CD4-positive, alpha-beta memory T cell (primary cell): ENCODE results near the gene VAMP7. TPM values are rescaled to one million over a fixed set of nuclear protein-coding genes. Genes with fewer than 3 reads are reported as not detected.

Experiments
- CTCF ChIA-PET: fragments of 350-600 bp; sonication (Branson Sonifier 250); formaldehyde crosslinking; loops from one replicate; lab custom pipeline; 2021; ENCODE audit warnings: inconsistent platforms; ENCODE audit not compliant: partially characterized antibody; lab: Charles Lee
- POLR2A ChIA-PET: fragments of 350-600 bp; sonication (Branson Sonifier 250); formaldehyde crosslinking; loops from one replicate; lab custom pipeline; 2021; ENCODE audit not compliant: partially characterized antibody; lab: Charles Lee
- DNase-seq, 5 donors: peaks; one replicate each; pipeline versions ENCODE4 v3.0.0 to v3.0.0-alpha.2; 2020 to 2022; ENCODE audit warnings: mixed read lengths in 1 of 5
- H3K27ac ChIP-seq: one replicate; pipeline ENCODE4 v1.7.0; 2013; ENCODE audit warnings: low read depth, low read length
- H3K27me3 ChIP-seq: 2 replicates; pipeline ENCODE4 v1.7.0; 2013; ENCODE audit warnings: mild to moderate bottlenecking, low read length, moderate library complexity; ENCODE audit not compliant: insufficient read depth
- H3K36me3 ChIP-seq: 2 replicates; pipeline ENCODE4 v1.7.0; 2013; ENCODE audit warnings: mild to moderate bottlenecking, low read length, moderate library complexity; ENCODE audit not compliant: insufficient read depth
- H3K4me1 ChIP-seq: 2 replicates; pipeline ENCODE4 v1.7.0; 2013; ENCODE audit warnings: mild to moderate bottlenecking, low read length, moderate library complexity; ENCODE audit not compliant: insufficient read depth
- H3K4me3 ChIP-seq, 2 donors: one replicate each; pipeline ENCODE4 v1.7.0; 2013; ENCODE audit warnings: low read length in 2 of 2, mild to moderate bottlenecking in 1 of 2
- H3K9me3 ChIP-seq, 2 donors: one replicate each; pipeline ENCODE4 v1.7.0; 2013; ENCODE audit warnings: low read length in 2 of 2, control low read depth in 1 of 2; ENCODE audit not compliant: control insufficient read depth in 1 of 2
- H3K27ac Mint-ChIP-seq, 7 donors: one replicate each; pipeline ENCODE4 v1.8.0; 2020 to 2021; ENCODE audit warnings: mixed read lengths in 7 of 7, mild to moderate bottlenecking in 6 of 7, inconsistent platforms in 3 of 7, moderate library complexity in 3 of 7
- H3K27me3 Mint-ChIP-seq, 2 donors: one replicate each; pipeline ENCODE4 v1.8.0; 2020 to 2021; ENCODE audit warnings: mixed read lengths in 2 of 2
- H3K36me3 Mint-ChIP-seq, 2 donors: one replicate each; pipeline ENCODE4 v1.8.0; 2020 to 2021; ENCODE audit warnings: mixed read lengths in 2 of 2, inconsistent platforms in 1 of 2, mild to moderate bottlenecking in 1 of 2
- H3K4me1 Mint-ChIP-seq, 4 donors: one replicate each; pipeline ENCODE4 v1.8.0; 2020 to 2021; ENCODE audit warnings: mixed read lengths in 4 of 4, mild to moderate bottlenecking in 1 of 4
- H3K4me3 Mint-ChIP-seq, 8 donors: one replicate each; pipeline ENCODE4 v1.8.0; 2020 to 2021; ENCODE audit warnings: mixed read lengths in 8 of 8, mild to moderate bottlenecking in 7 of 8, moderate library complexity in 6 of 8, inconsistent platforms in 3 of 8
- H3K9me3 Mint-ChIP-seq, 8 donors: one replicate each; pipeline ENCODE4 v1.8.0; 2020 to 2021; ENCODE audit warnings: mixed read lengths in 8 of 8, mild to moderate bottlenecking in 5 of 8, inconsistent platforms in 3 of 8, moderate library complexity in 1 of 8
- intact Hi-C: fragments of 100-400 bp; cut with micrococcal nuclease; formaldehyde crosslinking; loops from one replicate; pipeline ENCODE4 v1.15.1; 2023
- polyA plus RNA-seq, 2 donors: library from polyadenylated mRNA; unstranded; fragments of 300-500 nt; fragmentation: Illumina TruSeq; gene quantifications; one replicate each; pipeline ENCODE4 v1.2.3, GENCODE V29; 2021
- total RNA-seq, 2 experiments: library from RNA; stranded (reverse); gene quantifications; one replicate each; pipeline ENCODE4 v1.2.3, GENCODE V29; 2021

Gene VAMP7
- total and polyA plus RNA-seq, 4 experiments from 2014 or later: 22.3 to 66.7 (median 37.8) TPM

DNA sequence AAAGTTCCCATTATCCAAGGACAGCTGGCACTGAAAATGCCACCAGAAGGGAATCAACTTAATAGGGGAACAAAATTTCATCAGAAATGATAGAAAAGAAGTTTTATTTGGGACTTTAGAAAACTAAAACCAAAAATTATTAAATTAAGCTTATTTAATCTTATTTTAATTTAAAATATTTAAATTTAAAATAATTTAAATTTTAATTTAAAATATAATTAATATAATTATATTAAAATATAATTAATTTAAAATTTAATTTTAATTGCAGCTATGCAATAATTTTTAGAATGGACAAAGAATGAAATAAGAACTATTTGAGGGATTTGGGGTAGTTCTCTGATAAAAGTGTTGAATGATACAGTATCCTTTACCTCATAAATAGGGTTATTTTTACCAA is 10.2 kb upstream of the VAMP7 start:
- H3K4me1 ChIP-seq: no peaks in the 10 kb centered on the region
- H3K9me3 ChIP-seq: no peaks in the 10 kb centered on the region
- Mint-ChIP-seq H3K36me3 (peaks cover 0 to 3% of the 10 kb centered on the region in 2 donors), H3K9me3 (peaks cover 3 to 21% (median 9%) of the 10 kb centered on the region in 8 donors), H3K27ac (no peak overlapping the region), H3K4me1 (peaks cover 0 to 1% (median 0%) of the 10 kb centered on the region in 4 donors), H3K27me3 (peaks cover 8 to 11% of the 10 kb centered on the region in 2 donors), H3K4me3 (no peak overlapping the region)
- H3K4me3 ChIP-seq: no peak overlapping the region
- H3K27me3 ChIP-seq: no peaks in the 10 kb centered on the region
- DNase-seq: no peak
- H3K36me3 ChIP-seq: no peaks in the 10 kb centered on the region
- ChIA-PET POLR2A (no interaction called here), CTCF (no interaction called here)
- no peak overlapping the region for H3K27ac ChIP-seq
- intact Hi-C loops: no loop called here

DNA sequence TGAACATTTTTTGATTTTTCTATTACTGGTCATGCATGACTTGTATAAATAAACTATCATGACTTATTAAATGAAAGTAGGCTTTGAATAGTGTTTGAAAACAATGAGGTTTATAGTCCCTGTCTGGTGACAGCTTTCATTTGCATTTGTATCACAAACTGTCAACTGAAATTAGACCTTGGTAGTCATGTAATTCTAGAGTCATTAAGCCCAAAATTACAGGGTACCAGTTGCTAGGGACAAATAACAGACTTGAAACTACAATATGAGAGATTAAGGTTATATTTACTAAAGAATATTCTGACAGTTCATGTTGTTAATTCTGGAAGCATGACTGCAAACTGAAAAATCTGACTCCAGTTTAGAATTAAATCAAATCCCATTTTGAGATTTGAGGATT is 9.2 kb upstream of the VAMP7 start:
- POLR2A ChIA-PET: no interaction called here
- Histone ChIP-seq H3K4me1 (no peaks in the 10 kb centered on the region), H3K36me3 (no peaks in the 10 kb centered on the region), H3K27ac (no peak overlapping the region), H3K27me3 (no peaks in the 10 kb centered on the region), H3K9me3 (no peaks in the 10 kb centered on the region), H3K4me3 (no peak overlapping the region)
- CTCF ChIA-PET: no interaction called here
- Mint-ChIP-seq H3K4me3 (no peak overlapping the region), H3K4me1 (peaks cover 0 to 1% (median 0%) of the 10 kb centered on the region in 4 donors), H3K9me3 (peaks cover 3 to 18% (median 9%) of the 10 kb centered on the region in 8 donors), H3K27me3 (peaks cover 8 to 11% of the 10 kb centered on the region in 2 donors), H3K36me3 (peaks cover 0 to 3% of the 10 kb centered on the region in 2 donors), H3K27ac (no peak overlapping the region)
- DNase-seq: no peak
- intact Hi-C loops: no loop called here

DNA sequence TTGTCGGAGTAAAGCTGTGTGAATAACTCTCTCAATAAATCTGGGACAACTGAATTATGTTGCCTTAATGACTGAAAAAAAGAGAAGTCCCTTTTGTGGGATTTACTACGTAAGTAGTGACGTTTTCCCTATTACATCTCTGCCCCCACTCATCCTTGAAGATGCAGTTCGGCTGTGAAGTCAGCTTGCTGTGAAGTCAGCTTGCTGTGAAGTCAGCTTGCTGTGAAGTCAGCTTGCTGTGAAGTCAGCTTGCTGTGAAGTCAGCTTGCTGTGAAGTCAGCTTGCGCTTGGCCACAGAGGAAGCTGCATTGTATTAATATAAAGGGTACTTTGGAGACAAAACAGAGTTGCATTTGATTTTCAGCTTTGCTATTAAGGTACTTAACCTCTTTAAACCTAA is 8.0 kb upstream of the VAMP7 start:
- H3K36me3 ChIP-seq: no peaks in the 10 kb centered on the region
- H3K9me3 ChIP-seq: no peaks in the 10 kb centered on the region
- no peaks in the 10 kb centered on the region for H3K4me1 ChIP-seq
- peaks cover 0 to 1% (median 0%) of the 10 kb centered on the region in 4 donors for H3K4me1 Mint-ChIP-seq
- no peak overlapping the region for H3K27ac ChIP-seq
- no peak for DNase-seq
- no peaks in the 10 kb centered on the region for H3K36me3 Mint-ChIP-seq
- intact Hi-C loops: no loop called here
- peaks cover 0 to 13% (median 4%) of the 10 kb centered on the region in 8 donors for H3K9me3 Mint-ChIP-seq
- CTCF ChIA-PET: no interaction called here
- H3K27me3 ChIP-seq: no peaks in the 10 kb centered on the region
- H3K27me3 Mint-ChIP-seq: peaks cover 8 to 11% of the 10 kb centered on the region in 2 donors
- no peak overlapping the region for H3K27ac Mint-ChIP-seq
- POLR2A ChIA-PET: no interaction called here
- no peak overlapping the region for H3K4me3 ChIP-seq
- no peak overlapping the region for H3K4me3 Mint-ChIP-seq

DNA sequence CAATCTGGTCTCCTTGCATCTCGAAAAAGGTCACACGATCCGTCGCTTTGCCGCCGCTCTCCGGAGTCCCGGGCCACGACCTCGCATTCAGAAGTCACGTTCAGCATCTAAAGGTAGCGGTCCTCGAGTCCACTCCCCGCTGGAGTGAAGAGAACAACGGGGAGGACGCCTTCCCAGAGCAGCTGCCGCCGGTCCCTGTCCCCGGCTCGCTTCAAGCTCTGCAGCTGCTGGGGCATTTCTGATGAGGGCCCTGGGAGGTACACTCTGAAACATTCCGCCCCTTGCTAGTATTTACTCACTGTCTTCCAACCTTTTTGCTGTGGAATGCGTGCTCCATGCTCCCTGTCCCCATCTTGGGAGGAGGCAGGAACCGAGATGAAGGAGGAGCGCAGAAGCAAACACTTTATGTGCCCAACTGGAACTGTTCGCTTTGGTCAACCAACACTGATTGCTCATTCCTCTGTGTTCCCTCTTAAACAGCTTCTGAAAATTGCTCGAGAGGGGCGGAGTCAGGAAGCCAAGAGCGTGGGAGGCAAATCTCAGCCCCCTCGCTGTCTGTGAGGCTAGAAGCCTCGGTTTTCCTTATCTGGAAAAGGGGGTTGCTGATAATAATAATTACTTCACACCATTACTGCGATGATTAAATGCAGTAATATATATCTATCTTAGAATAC is 6.4 kb upstream of the VAMP7 start:
- intact Hi-C loops: no loop called here
- H3K27me3 ChIP-seq: no peaks in the 10 kb centered on the region
- H3K4me3 Mint-ChIP-seq: peak overlapping the region in 4 of 8 donors; percentile 4 to 71 (median 21)

DNA sequence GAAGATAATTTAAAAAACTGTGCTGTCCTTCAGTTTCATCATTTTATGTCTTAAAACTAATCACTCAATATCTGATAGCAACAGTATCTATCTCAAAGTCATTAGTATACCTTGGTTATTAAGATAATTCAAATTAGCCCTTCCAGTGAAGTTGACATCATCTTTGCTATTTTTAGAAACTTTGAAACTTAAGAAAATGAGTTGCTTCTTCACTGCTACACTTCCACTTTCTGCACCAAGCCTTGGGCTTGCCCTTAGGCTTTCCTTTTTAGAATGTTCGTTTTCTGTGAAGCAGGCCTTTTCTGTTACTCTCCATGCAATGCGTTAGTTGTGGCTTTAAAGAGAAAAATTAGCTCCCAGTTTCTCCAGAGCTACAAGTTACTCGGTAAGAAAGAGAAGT is 4.4 kb upstream of the VAMP7 start:
- no peaks in the 10 kb centered on the region for H3K27me3 ChIP-seq
- Mint-ChIP-seq H3K9me3 (peaks cover 0 to 1% (median 0%) of the 10 kb centered on the region in 8 donors), H3K4me1 (peaks cover 2 to 10% (median 5%) of the 10 kb centered on the region in 4 donors), H3K27me3 (peaks cover 8 to 11% of the 10 kb centered on the region in 2 donors), H3K4me3 (no peak overlapping the region), H3K27ac (no peak overlapping the region), H3K36me3 (peaks cover 0 to 7% of the 10 kb centered on the region in 2 donors)
- H3K36me3 ChIP-seq: no peaks in the 10 kb centered on the region
- no peak overlapping the region for H3K27ac ChIP-seq
- ChIA-PET POLR2A (no interaction called here), CTCF (no interaction called here)
- H3K4me1 ChIP-seq: peaks cover under 1% of the 10 kb centered on the region
- no peaks in the 10 kb centered on the region for H3K9me3 ChIP-seq
- no peak for DNase-seq
- intact Hi-C loops: no loop called here
- no peak overlapping the region for H3K4me3 ChIP-seq

More for the DNA sequence above, 6.4 kb upstream of the VAMP7 start:
- Histone ChIP-seq H3K4me3 (no peak overlapping the region), H3K9me3 (no peaks in the 10 kb centered on the region), H3K4me1 (no peaks in the 10 kb centered on the region), H3K36me3 (no peaks in the 10 kb centered on the region), H3K27ac (no peak overlapping the region)
- Mint-ChIP-seq H3K9me3 (peaks cover 0 to 2% (median 0%) of the 10 kb centered on the region in 8 donors), H3K27ac (peak overlapping the region in 1 of 7 donors; percentile 12), H3K27me3 (peaks cover 8 to 11% of the 10 kb centered on the region in 2 donors), H3K4me1 (peaks cover 0 to 1% (median 0%) of the 10 kb centered on the region in 4 donors), H3K36me3 (no peaks in the 10 kb centered on the region)
- POLR2A ChIA-PET: no interaction called here
- CTCF ChIA-PET: no interaction called here
- no peak for DNase-seq

DNA sequence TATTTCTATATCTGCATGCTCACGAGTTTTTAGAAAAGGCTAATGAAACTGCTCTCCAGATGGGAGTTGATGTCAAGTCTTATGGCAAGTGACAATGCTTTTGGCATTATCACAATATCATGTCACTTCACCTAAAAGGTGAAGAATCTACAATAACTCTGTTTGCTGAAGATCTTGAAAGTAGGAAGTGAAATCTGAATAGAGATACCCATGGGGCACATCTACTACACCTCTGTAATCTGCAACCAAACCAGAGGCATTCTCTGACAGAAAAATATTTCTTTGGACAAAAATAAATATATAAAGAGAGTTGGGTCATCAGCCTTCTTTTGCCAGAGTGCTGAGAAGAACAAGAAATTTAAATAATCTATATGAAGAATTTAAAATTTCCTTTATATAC is 3.9 kb upstream of the VAMP7 start:
- no peaks in the 10 kb centered on the region for H3K27me3 ChIP-seq
- no peak overlapping the region for H3K4me3 Mint-ChIP-seq
- no peak for DNase-seq
- H3K27ac ChIP-seq: no peak overlapping the region
- peaks cover 8 to 11% of the 10 kb centered on the region in 2 donors for H3K27me3 Mint-ChIP-seq
- peaks cover 7% of the 10 kb centered on the region for H3K4me1 ChIP-seq
- H3K27ac Mint-ChIP-seq: no peak overlapping the region
- no peaks in the 10 kb centered on the region for H3K9me3 ChIP-seq
- ChIA-PET CTCF (no interaction called here), POLR2A (no interaction called here)
- H3K9me3 Mint-ChIP-seq: peaks cover 0 to 1% (median 0%) of the 10 kb centered on the region in 8 donors
- peaks cover 0 to 7% of the 10 kb centered on the region in 2 donors for H3K36me3 Mint-ChIP-seq
- H3K36me3 ChIP-seq: no peaks in the 10 kb centered on the region
- intact Hi-C loops: no loop called here
- no peak overlapping the region for H3K4me3 ChIP-seq
- H3K4me1 Mint-ChIP-seq: peaks cover 4 to 16% (median 11%) of the 10 kb centered on the region in 4 donors

DNA sequence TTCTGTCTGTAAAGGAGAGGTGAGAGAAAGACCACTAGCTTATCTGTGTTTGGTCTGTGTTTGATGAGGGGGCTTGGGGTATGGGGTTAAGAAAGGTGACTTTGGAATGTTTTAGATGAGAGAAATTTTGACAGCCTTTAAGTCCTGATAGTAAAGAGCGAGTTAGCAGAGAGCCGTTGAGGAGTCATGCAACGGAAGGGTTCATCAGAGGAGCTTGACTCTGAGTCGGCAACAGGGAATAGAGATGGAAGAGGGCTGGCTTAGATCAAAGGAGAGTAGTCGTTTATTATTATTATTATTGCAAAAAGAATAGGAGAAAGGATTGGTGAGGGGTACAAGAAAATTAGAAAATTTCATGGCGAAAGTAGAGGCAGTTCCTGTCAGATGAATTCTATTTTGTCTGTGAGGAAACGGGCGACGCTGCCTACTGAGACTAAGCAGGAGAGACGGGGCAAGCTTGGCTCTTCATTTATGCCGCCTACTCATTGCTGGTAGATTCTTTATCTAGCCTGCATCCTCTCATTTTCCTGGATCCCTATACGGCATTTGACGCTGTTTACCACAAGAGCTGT is 473 bp upstream of the VAMP7 start:
- Histone ChIP-seq H3K36me3 (no peaks in the 10 kb centered on the region), H3K4me1 (peaks cover 19% of the 10 kb centered on the region), H3K27me3 (no peaks in the 10 kb centered on the region), H3K4me3 (peak overlapping the region; percentile 40 to 70), H3K27ac (peak overlapping the region; percentile 74), H3K9me3 (no peaks in the 10 kb centered on the region)
- peaks cover 0 to 9% of the 10 kb centered on the region in 2 donors for H3K36me3 Mint-ChIP-seq
- peaks cover 0 to 2% (median 0%) of the 10 kb centered on the region in 8 donors for H3K9me3 Mint-ChIP-seq
- peaks cover 13 to 34% (median 24%) of the 10 kb centered on the region in 4 donors for H3K4me1 Mint-ChIP-seq
- H3K4me3 Mint-ChIP-seq: peak overlapping the region; percentile 91 to 96 (median 94)
- peak in 1 of 5 donors; percentile 31 for DNase-seq
- peaks cover 0 to under 1% of the 10 kb centered on the region in 2 donors for H3K27me3 Mint-ChIP-seq
- ChIA-PET CTCF (no interaction called here), POLR2A (no interaction called here)
- intact Hi-C loops: loop anchor here (5.0 kb wide), 1 partner anchor 618 kb away; the partner anchor contains the start of gene RAB39B
- peak overlapping the region; percentile 83 to 96 (median 94) for H3K27ac Mint-ChIP-seq
